OCI-LY1 (cell line): ENCODE results near the gene MLLT3.

ENCODE experiments used
- EZH2 ChIP-seq: fragments of 200-600 bp; sonication (generic), shearing (Covaris generic); IDR thresholded peaks from 2 replicates; pipeline ENCODE4 v1.8.0; 2017; ENCODE audit warnings: borderline replicate concordance, mixed run types, mild to moderate bottlenecking, antibody characterized with exemption, low read length, moderate library complexity, mixed read lengths
- TF ChIP-seq, protein P1 (sequence below): fragments of 200-600 bp; sonication (generic), shearing (Covaris generic); IDR thresholded peaks from 2 replicates; pipeline ENCODE4 v1.5.1; 2017; ENCODE audit warnings: mild to moderate bottlenecking, antibody characterized with exemption, low read length, moderate library complexity, mixed read lengths

DNA sequence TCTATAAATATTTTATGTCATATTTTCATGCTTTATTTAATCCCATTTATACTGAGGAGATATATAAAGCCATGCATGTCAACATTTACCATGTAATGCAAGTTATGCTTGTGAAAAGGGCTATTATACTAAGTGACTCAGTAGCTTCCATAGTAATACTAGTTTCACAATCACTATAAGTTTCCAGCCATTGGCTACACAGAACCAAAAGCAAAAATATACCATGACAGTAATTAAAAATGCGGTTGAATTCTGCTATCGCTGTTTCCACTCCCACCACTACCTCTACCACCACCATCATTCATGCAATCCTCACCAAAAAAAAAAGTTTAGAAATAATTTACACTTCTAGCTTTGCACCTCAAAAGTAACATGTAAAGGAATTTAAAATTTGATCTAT is 60.2 kb downstream of the MLLT3 start:
- TF ChIP-seq, protein P1, sequence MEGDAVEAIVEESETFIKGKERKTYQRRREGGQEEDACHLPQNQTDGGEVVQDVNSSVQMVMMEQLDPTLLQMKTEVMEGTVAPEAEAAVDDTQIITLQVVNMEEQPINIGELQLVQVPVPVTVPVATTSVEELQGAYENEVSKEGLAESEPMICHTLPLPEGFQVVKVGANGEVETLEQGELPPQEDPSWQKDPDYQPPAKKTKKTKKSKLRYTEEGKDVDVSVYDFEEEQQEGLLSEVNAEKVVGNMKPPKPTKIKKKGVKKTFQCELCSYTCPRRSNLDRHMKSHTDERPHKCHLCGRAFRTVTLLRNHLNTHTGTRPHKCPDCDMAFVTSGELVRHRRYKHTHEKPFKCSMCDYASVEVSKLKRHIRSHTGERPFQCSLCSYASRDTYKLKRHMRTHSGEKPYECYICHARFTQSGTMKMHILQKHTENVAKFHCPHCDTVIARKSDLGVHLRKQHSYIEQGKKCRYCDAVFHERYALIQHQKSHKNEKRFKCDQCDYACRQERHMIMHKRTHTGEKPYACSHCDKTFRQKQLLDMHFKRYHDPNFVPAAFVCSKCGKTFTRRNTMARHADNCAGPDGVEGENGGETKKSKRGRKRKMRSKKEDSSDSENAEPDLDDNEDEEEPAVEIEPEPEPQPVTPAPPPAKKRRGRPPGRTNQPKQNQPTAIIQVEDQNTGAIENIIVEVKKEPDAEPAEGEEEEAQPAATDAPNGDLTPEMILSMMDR: no peak
- no peak for TF ChIP-seq EZH2
